H9 (cell line): ENCODE measurements around the gene SOCS3. TPM values are rescaled to one million over a fixed set of nuclear protein-coding genes. Genes with fewer than 3 reads are reported as not detected.
A peak's percentile ranks its signal among the peaks of the same experiment; 100 is the strongest.

Source experiments
- DNase-seq: peaks from one replicate; pipeline ENCODE4 v3.0.0-alpha.2; 2017
- H2AFZ ChIP-seq: one replicate; pipeline ENCODE4 v1.6.1; 2013; ENCODE audit warnings: mild to moderate bottlenecking, low read length, control low read depth, moderate library complexity
- H2AK5ac ChIP-seq: 2 replicates; pipeline ENCODE4 v1.6.1; 2013; ENCODE audit warnings: low read length, control low read depth, mixed read lengths; ENCODE audit not compliant: insufficient read length
- H2BK120ac ChIP-seq: one replicate; pipeline ENCODE4 v1.6.1; 2013; ENCODE audit warnings: low read depth, mild to moderate bottlenecking, low read length, control low read depth, inconsistent platforms; ENCODE audit not compliant: poor library complexity, severe bottlenecking
- H2BK12ac ChIP-seq: 2 replicates; pipeline ENCODE4 v1.6.1; 2013; ENCODE audit warnings: low read length, control low read depth, mixed read lengths, low read depth; ENCODE audit not compliant: insufficient read length
- H2BK15ac ChIP-seq: 2 replicates; pipeline ENCODE4 v1.6.1; 2013; ENCODE audit warnings: low read depth, low read length, control low read depth
- H2BK20ac ChIP-seq: one replicate; pipeline ENCODE4 v1.6.1; 2013; ENCODE audit warnings: low read depth, mild to moderate bottlenecking, low read length, control low read depth, inconsistent platforms; ENCODE audit not compliant: poor library complexity, severe bottlenecking
- H2BK5ac ChIP-seq: 2 replicates; pipeline ENCODE4 v1.6.1; 2013; ENCODE audit warnings: low read length, control low read depth, mixed read lengths; ENCODE audit not compliant: insufficient read length
- H3K14ac ChIP-seq: 2 replicates; pipeline ENCODE4 v1.6.1; 2013; ENCODE audit warnings: low read length, control low read depth; ENCODE audit not compliant: insufficient read depth
- H3K18ac ChIP-seq: 2 replicates; pipeline ENCODE4 v1.6.1; 2013; ENCODE audit warnings: low read depth, mild to moderate bottlenecking, mixed read lengths, low read length, control low read depth; ENCODE audit not compliant: insufficient read length
- H3K23ac ChIP-seq: 2 replicates; pipeline ENCODE4 v1.6.1; 2013; ENCODE audit warnings: low read length, control low read depth, mixed read lengths, low read depth; ENCODE audit not compliant: insufficient read length
- H3K23me2 ChIP-seq: 2 replicates; pipeline ENCODE4 v1.6.1; 2013; ENCODE audit warnings: low read depth, mild to moderate bottlenecking, mixed read lengths, low read length, control low read depth; ENCODE audit not compliant: insufficient read length, poor library complexity, severe bottlenecking
- H3K27ac ChIP-seq: 2 replicates; pipeline ENCODE4 v1.5.1; 2013; ENCODE audit warnings: low read length, control low read depth, mixed read lengths, low read depth; ENCODE audit not compliant: insufficient read length
- H3K27me3 ChIP-seq: 2 replicates; pipeline ENCODE4 v1.6.1; 2013; ENCODE audit warnings: low read length, control low read depth, inconsistent platforms; ENCODE audit not compliant: insufficient read depth
- H3K4ac ChIP-seq: 2 replicates; pipeline ENCODE4 v1.6.1; 2013; ENCODE audit warnings: low read depth, mild to moderate bottlenecking, control low read depth, inconsistent platforms, low read length, moderate library complexity
- H3K4me1 ChIP-seq: 2 replicates; pipeline ENCODE4 v1.6.1; 2013; ENCODE audit warnings: low read length, control low read depth, inconsistent platforms; ENCODE audit not compliant: insufficient read depth
- H3K4me2 ChIP-seq: 2 replicates; pipeline ENCODE4 v1.6.1; 2013; ENCODE audit warnings: low read length, control low read depth, mixed read lengths; ENCODE audit not compliant: insufficient read length, insufficient read depth
- H3K56ac ChIP-seq: 2 replicates; pipeline ENCODE4 v1.6.1; 2013; ENCODE audit warnings: low read depth, mild to moderate bottlenecking, mixed read lengths, low read length, control low read depth; ENCODE audit not compliant: insufficient read length
- H3K79me1 ChIP-seq: 2 replicates; pipeline ENCODE4 v1.6.1; 2013; ENCODE audit warnings: low read depth, mild to moderate bottlenecking, moderate library complexity, low read length, control low read depth, inconsistent platforms; ENCODE audit not compliant: insufficient read depth, poor library complexity, severe bottlenecking
- H3K79me2 ChIP-seq: 2 replicates; pipeline ENCODE4 v1.6.1; 2013; ENCODE audit warnings: low read length, control low read depth, inconsistent platforms; ENCODE audit not compliant: insufficient read depth
- H3K9ac ChIP-seq: 2 replicates; pipeline ENCODE4 v1.6.1; 2013; ENCODE audit warnings: low read length, control low read depth, mixed read lengths; ENCODE audit not compliant: insufficient read length; ENCODE audit errors: extremely low read depth
- H3K9me3 ChIP-seq: one replicate; pipeline ENCODE4 v1.6.1; 2013; ENCODE audit warnings: low read depth, low read length, inconsistent platforms; ENCODE audit not compliant: control insufficient read depth
- H3T11ph ChIP-seq: one replicate; pipeline ENCODE4 v1.6.1; 2013; ENCODE audit warnings: mild to moderate bottlenecking, low read length, control low read depth, inconsistent platforms
- H4K20me1 ChIP-seq: one replicate; pipeline ENCODE4 v1.6.1; 2013; ENCODE audit not compliant: control insufficient read depth, insufficient read length, insufficient read depth
- H4K5ac ChIP-seq: 2 replicates; pipeline ENCODE4 v1.6.1; 2013; ENCODE audit warnings: low read depth, mild to moderate bottlenecking, mixed read lengths, low read length, control low read depth; ENCODE audit not compliant: insufficient read length
- H4K8ac ChIP-seq: replicated peaks from 2 replicates; pipeline ENCODE4 v1.6.1; 2013; ENCODE audit warnings: low read length, control low read depth, mixed read lengths, low read depth; ENCODE audit not compliant: insufficient read length
- H4K91ac ChIP-seq: 2 replicates; pipeline ENCODE4 v1.6.1; 2013; ENCODE audit warnings: low read depth, mild to moderate bottlenecking, moderate library complexity, mixed read lengths, low read length, control low read depth; ENCODE audit not compliant: insufficient read length
- H3K27ac Mint-ChIP-seq, 3 experiments: 2 replicates in 2 of 3; 3 replicates in 1 of 3; pipeline ENCODE4 v1.8.0; 2020 to 2021; ENCODE audit warnings: mixed read lengths in 3 of 3, mild to moderate bottlenecking in 1 of 3, moderate library complexity in 1 of 3
- H3K27me3 Mint-ChIP-seq: 2 replicates; pipeline ENCODE4 v1.8.0; 2021; ENCODE audit warnings: low read depth, mild to moderate bottlenecking, moderate library complexity, mixed read lengths
- H3K36me3 Mint-ChIP-seq, 3 experiments: 2 replicates in 2 of 3; 3 replicates in 1 of 3; pipeline ENCODE4 v1.8.0; 2020 to 2021; ENCODE audit warnings: low read depth in 3 of 3, mixed read lengths in 3 of 3; ENCODE audit not compliant: insufficient read depth in 1 of 3
- H3K4me1 Mint-ChIP-seq, 2 experiments: 2 replicates each; pipeline ENCODE4 v1.8.0; 2020; ENCODE audit warnings: mixed read lengths in 2 of 2
- H3K4me3 Mint-ChIP-seq, 2 experiments: 2 replicates in 1 of 2; 3 replicates in 1 of 2; pipeline ENCODE4 v1.8.0; 2020 to 2021; ENCODE audit warnings: mild to moderate bottlenecking in 2 of 2, mixed read lengths in 2 of 2, moderate library complexity in 1 of 2
- H3K9me3 Mint-ChIP-seq, 2 experiments: 2 replicates in 1 of 2; 3 replicates in 1 of 2; pipeline ENCODE4 v1.8.0; 2020; ENCODE audit warnings: mild to moderate bottlenecking in 2 of 2, mixed read lengths in 2 of 2, moderate library complexity in 1 of 2
- CTCF ChIP-seq: fragments of 200-600 bp; sonication (generic); conservative IDR thresholded peaks from 3 replicates; pipeline ENCODE4 v1.8.0; 2021; ENCODE audit warnings: antibody characterized with exemption, mild to moderate bottlenecking
- WGBS: extraction: QIAGEN DNeasy Blood & Tissue Kit; methylation state at CpG from one replicate; pipeline ENCODE4 v1.1.7; 2013; ENCODE audit warnings: missing lambda C conversion rate, low lambda C conversion rate, mixed read lengths; ENCODE audit not compliant: insufficient read length; ENCODE audit errors: extremely low coverage; 5-methylcytosine and 5-hydroxymethylcytosine counted together
- long read RNA-seq: library from polyadenylated mRNA; unstranded; transcript quantifications from one replicate; pipeline ENCODE4 v2.0.0, GENCODE V29; 2020
- total RNA-seq: library from RNA; stranded (reverse); gene quantifications from 2 replicates; pipeline ENCODE4 v1.2.1, GENCODE V29; 2021

Gene SOCS3
- total RNA-seq: 9.5 and 9.6 TPM in 2 replicates
- long read RNA-seq, partial matches to known transcripts: 0 of 4 reads
- long read RNA-seq, other reads (novel, unspliced or antisense): 3 of 4 reads

GRCh38 chr17:78359997-78360370, at the start of gene SOCS3:
SOCS3 (minus strand) TSS chr17:78360077; CDS start chr17:78359095, 982 bp downstream.
- no peaks in the 10 kb centered on the region; a peak in 2 of 5 replicates for H3K9me3 Mint-ChIP-seq
- no peak within 1 kb of the TSS for H2BK12ac ChIP-seq
- peak within 1 kb of the TSS; percentile 77 for H3K4me2 ChIP-seq
- H3K4me3 Mint-ChIP-seq: peak within 1 kb of the TSS; percentile 68 to 87
- peak within 1 kb of the TSS in 2 of 3 experiments; percentile 81 to 98; a peak in 5 of 7 replicates for H3K27ac Mint-ChIP-seq
- H3K9me3 ChIP-seq: no peaks in the 10 kb centered on the region
- H4K5ac ChIP-seq: no peak within 1 kb of the TSS
- peak within 1 kb of the TSS; percentile 78 for H3K18ac ChIP-seq
- H2BK15ac ChIP-seq: no peak within 1 kb of the TSS; the same call in 1 of the 2 replicates
- no peaks in the 10 kb centered on the region for H4K20me1 ChIP-seq
- H3K27me3 Mint-ChIP-seq: peaks cover 59% of the 10 kb centered on the region
- peaks cover 19% of the 10 kb centered on the region for H3K23me2 ChIP-seq
- peaks cover 64 to 70% of the 10 kb centered on the region in 2 experiments for H3K4me1 Mint-ChIP-seq
- H3K79me2 ChIP-seq: peaks cover 15% of the 10 kb centered on the region; the same call in 1 of the 2 replicates
- H3K23ac ChIP-seq: no peak within 1 kb of the TSS
- H2AK5ac ChIP-seq: no peak within 1 kb of the TSS
- no peaks in the 10 kb centered on the region; the same call in 1 of the 2 replicates for H3K27me3 ChIP-seq
- WGBS: no CpG with 5 or more reads among the region's 59 CpGs
- no peak within 1 kb of the TSS for H3K27ac ChIP-seq
- no peak within 1 kb of the TSS for H3T11ph ChIP-seq
- peaks cover 14 to 21% (median 14%) of the 10 kb centered on the region in 3 experiments; a peak in 6 of 7 replicates for H3K36me3 Mint-ChIP-seq
- DNase-seq: peak; percentile 96
- H3K56ac ChIP-seq: no peak within 1 kb of the TSS
- H2AFZ ChIP-seq: no peak within 1 kb of the TSS
- H3K4me1 ChIP-seq: peaks cover 25% of the 10 kb centered on the region; the same call in 1 of the 2 replicates
- H2BK120ac ChIP-seq: no peak within 1 kb of the TSS
- H4K91ac ChIP-seq: no peak within 1 kb of the TSS
- H4K8ac ChIP-seq: no peak within 1 kb of the TSS
- H2BK5ac ChIP-seq: no peak within 1 kb of the TSS
- peak within 1 kb of the TSS; percentile 14; the same call in 1 of the 2 replicates for H3K4ac ChIP-seq
- no peak for TF ChIP-seq CTCF
- no peak within 1 kb of the TSS for H2BK20ac ChIP-seq
- H3K9ac ChIP-seq: peak within 1 kb of the TSS; percentile 75
- H3K14ac ChIP-seq: peak within 1 kb of the TSS; percentile 72
- H3K79me1 ChIP-seq: no peaks in the 10 kb centered on the region
